ENCODE data around the gene MRPS30.

DNA sequence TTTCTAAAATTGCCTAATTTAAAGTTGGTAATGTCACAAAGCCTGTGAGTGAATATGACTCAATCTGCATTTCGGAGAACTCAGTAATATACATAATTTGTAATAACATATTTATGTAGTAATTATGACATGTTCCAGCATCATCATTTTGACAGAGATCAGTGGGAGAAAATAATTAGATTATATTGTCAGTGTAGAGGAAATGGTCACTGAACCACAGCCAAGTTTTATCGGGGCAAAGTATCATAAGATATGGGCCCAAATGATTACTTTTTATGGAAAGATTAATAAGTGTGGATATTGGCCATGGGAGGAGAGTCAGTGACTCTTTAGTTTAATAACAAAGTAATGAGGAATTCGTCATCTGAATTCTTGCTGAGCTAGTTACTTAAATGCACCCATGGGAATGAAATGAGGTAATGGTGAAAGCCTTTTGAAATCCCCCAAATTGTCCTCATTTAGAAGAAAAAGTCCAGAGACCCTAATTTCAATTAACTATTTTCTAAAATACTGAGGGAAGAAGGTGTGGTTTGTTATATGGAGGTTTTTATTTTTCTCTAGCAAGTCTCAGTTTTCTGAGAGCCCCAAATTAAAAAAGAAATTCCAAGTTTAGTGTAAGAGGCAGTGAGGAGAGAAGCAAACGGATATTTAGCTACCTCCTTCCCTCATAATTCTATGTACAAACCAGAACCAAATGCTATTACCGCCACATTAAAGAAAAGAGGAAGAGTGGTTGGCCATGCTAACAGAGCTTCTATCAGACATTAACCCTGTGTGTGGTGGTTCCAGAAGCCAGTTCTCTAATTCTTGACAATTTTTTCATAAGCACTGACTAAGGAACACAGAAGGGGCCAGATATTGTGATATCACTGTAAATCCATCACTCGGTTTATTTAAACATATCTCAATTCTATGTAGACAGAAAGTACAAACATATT, 37.7 kb upstream of the MRPS30 start:
- TF ChIP-seq, protein P1, sequence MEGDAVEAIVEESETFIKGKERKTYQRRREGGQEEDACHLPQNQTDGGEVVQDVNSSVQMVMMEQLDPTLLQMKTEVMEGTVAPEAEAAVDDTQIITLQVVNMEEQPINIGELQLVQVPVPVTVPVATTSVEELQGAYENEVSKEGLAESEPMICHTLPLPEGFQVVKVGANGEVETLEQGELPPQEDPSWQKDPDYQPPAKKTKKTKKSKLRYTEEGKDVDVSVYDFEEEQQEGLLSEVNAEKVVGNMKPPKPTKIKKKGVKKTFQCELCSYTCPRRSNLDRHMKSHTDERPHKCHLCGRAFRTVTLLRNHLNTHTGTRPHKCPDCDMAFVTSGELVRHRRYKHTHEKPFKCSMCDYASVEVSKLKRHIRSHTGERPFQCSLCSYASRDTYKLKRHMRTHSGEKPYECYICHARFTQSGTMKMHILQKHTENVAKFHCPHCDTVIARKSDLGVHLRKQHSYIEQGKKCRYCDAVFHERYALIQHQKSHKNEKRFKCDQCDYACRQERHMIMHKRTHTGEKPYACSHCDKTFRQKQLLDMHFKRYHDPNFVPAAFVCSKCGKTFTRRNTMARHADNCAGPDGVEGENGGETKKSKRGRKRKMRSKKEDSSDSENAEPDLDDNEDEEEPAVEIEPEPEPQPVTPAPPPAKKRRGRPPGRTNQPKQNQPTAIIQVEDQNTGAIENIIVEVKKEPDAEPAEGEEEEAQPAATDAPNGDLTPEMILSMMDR (IDR thresholded peaks at IDR 0.05; ENCODE audit: low read depth, low read length), result no peak
- TF ChIP-seq EZH2phosphoT487 (IDR thresholded peaks at IDR 0.05; ENCODE audit: low read depth), result no peak
